Stomach (tissue), 9 donors: ENCODE measurements around the gene DCAF8. TPM values are rescaled to one million over a fixed set of nuclear protein-coding genes. Genes with fewer than 3 reads are reported as not detected.

Experiments
- DNase-seq, 2 donors: peaks; one replicate each; pipeline versions ENCODE4 v3.0.0 to v3.0.0-alpha.2; 2013 to 2019
- H3K27ac ChIP-seq, 5 donors: fragments of 200-600 bp in 4 of 5; sonication (generic) in 4 of 5; one replicate each; pipeline ENCODE4 v1.5.1; 2013 to 2019; ENCODE audit warnings: mild to moderate bottlenecking in 1 of 5, moderate library complexity in 1 of 5
- H3K27me3 ChIP-seq, 3 donors: fragments of 200-600 bp; sonication (generic); one replicate each; pipeline ENCODE4 v1.5.1; 2017 to 2019; ENCODE audit warnings: mixed run types in 1 of 3
- H3K36me3 ChIP-seq, 4 donors: fragments of 200-600 bp; sonication (generic); 1 replicate in 3 of 4; 2 replicates in 1 of 4; pipeline ENCODE4 v1.5.1; 2016 to 2019
- H3K4me1 ChIP-seq, 4 donors: fragments of 200-600 bp; sonication (generic); one replicate each; pipeline ENCODE4 v1.5.1; 2016 to 2019
- H3K4me3 ChIP-seq, 4 donors: fragments of 200-600 bp; sonication (generic) in 3 of 4; one replicate each; pipeline ENCODE4 v1.5.1; 2016 to 2019; ENCODE audit warnings: mild to moderate bottlenecking in 1 of 4
- H3K9me3 ChIP-seq, 4 donors: fragments of 200-600 bp; sonication (generic); one replicate each; pipeline ENCODE4 v1.5.1; 2016 to 2019
- CTCF ChIP-seq, 7 experiments: fragments of 450-650 bp in 4 of 7; fragments of 200-600 bp in 3 of 7; sonication (generic) in 3 of 7; IDR thresholded peaks; one replicate each; pipeline ENCODE4 v1.5.1; 2016 to 2019; ENCODE audit warnings: antibody characterized with exemption in 7 of 7, control low read depth in 2 of 7, mild to moderate bottlenecking in 1 of 7
- EP300 ChIP-seq: sonication (generic); formaldehyde crosslinking; IDR thresholded peaks from one replicate; pipeline ENCODE4 v1.6.1; 2017; ENCODE audit warnings: antibody characterized with exemption
- POLR2A ChIP-seq, 4 donors: fragments of 450-650 bp; IDR thresholded peaks; one replicate each; pipeline ENCODE4 v1.6.1; 2016; ENCODE audit warnings: antibody characterized with exemption in 4 of 4, control low read depth in 2 of 4, mild to moderate bottlenecking in 1 of 4, moderate library complexity in 1 of 4
- POLR2AphosphoS5 ChIP-seq, 3 donors: sonication (generic); formaldehyde crosslinking; IDR thresholded peaks; one replicate each; pipeline ENCODE4 v1.6.1; 2016; ENCODE audit warnings: antibody characterized with exemption in 3 of 3
- WGBS, 5 donors: extraction: QIAGEN DNeasy Blood & Tissue Kit in 3 of 5; methylation state at CpG; one replicate each; pipeline versions ENCODE4 v1.1.5 to v1.1.7; 2013 to 2018; 5-methylcytosine and 5-hydroxymethylcytosine counted together
- intact Hi-C: fragments of 100-400 bp; cut with DNase I; formaldehyde crosslinking; loops from one replicate; pipeline ENCODE4 v1.15.1; 2023; ENCODE audit warnings: low total_unique reads
- polyA plus RNA-seq, 3 donors: library from polyadenylated mRNA; stranded (reverse); fragments of 200-250 nt; gene quantifications; one replicate each; pipeline ENCODE4 v1.2.3, GENCODE V29; 2013
- total RNA-seq, 5 donors: library from RNA; depleted of rRNA; stranded (reverse); fragments of >200 nt; gene quantifications; one replicate each; pipeline versions ENCODE4 v1.1.0 to v1.2.3, GENCODE V29; 2014 to 2016
- donor health status: healthy with polysubstance abuse.
- donor health status: Bipolar disorder and iron deficiency.
- donor health status: healthy.

The DCAF8 gene
- total and polyA plus RNA-seq, 8 donors, result 39.4 to 267 (median 86.4) TPM

- intact Hi-C loops, result no loop called here
These were observed 75.6 kb downstream of the DCAF8 start for GRCh38 chr1:160186729-160187128.

GRCh38 chr1:160186246-160186645 lies 76.1 kb downstream of the DCAF8 start:
- DNase-seq, result no peak
- WGBS, 5 donors, result 86 to 96% (median 89%) methylated on average over 7 of the region's 7 CpGs
- Histone ChIP-seq H3K27ac (no peak overlapping the region), H3K36me3 (no peaks in the 10 kb centered on the region), H3K4me3 (no peak overlapping the region), H3K4me1 (peaks cover 0 to 10% (median 5%) of the 10 kb centered on the region in 4 donors), H3K27me3 (no peaks in the 10 kb centered on the region), H3K9me3 (no peaks in the 10 kb centered on the region)
- intact Hi-C loops, result no loop called here
- TF ChIP-seq POLR2AphosphoS5 (IDR thresholded peaks at IDR 0.05) (no peak), EP300 (no peak)

More at GRCh38 chr1:160186729-160187128, 75.6 kb downstream of the DCAF8 start:
- WGBS, 5 donors, result 56 to 68% (median 64%) methylated on average over 2 of the region's 2 CpGs
- TF ChIP-seq CTCF (IDR thresholded peaks at IDR 0.05), result no peak
- H3K9me3 ChIP-seq, result no peaks in the 10 kb centered on the region
- H3K36me3 ChIP-seq, result no peaks in the 10 kb centered on the region
- no peak overlapping the region for H3K4me3 ChIP-seq
- H3K27me3 ChIP-seq, result no peaks in the 10 kb centered on the region
- no peak overlapping the region for H3K27ac ChIP-seq
- DNase-seq, result no peak
- H3K4me1 ChIP-seq, result peaks cover 0 to 10% (median 5%) of the 10 kb centered on the region in 4 donors

- intact Hi-C loops, result loop anchor here (10.0 kb wide), 1 partner anchor 65 kb away; the partner anchor contains the start of gene ATP1A2
- H3K9me3 ChIP-seq, result no peaks in the 10 kb centered on the region
- DNase-seq, result no peak
- H3K27me3 ChIP-seq, result peaks cover 0 to 4% (median 0%) of the 10 kb centered on the region in 3 donors
- H3K4me1 ChIP-seq, result no peaks in the 10 kb centered on the region
- no peaks in the 10 kb centered on the region for H3K36me3 ChIP-seq
- TF ChIP-seq POLR2A (IDR thresholded peaks at IDR 0.05) (no peak), EP300 (no peak), CTCF (IDR thresholded peaks at IDR 0.05) (no peak), POLR2AphosphoS5 (IDR thresholded peaks at IDR 0.05) (no peak)
- H3K4me3 ChIP-seq, result no peak overlapping the region
- 77 to 84% (median 81%) methylated on average over 4 of the region's 4 CpGs for WGBS, 5 donors
- H3K27ac ChIP-seq, result no peak overlapping the region
These were observed 83.0 kb downstream of the DCAF8 start for GRCh38 chr1:160179336-160179735.

- Histone ChIP-seq H3K4me1 (no peaks in the 10 kb centered on the region), H3K27me3 (peaks cover 0 to 9% (median 0%) of the 10 kb centered on the region in 3 donors), H3K9me3 (no peaks in the 10 kb centered on the region), H3K36me3 (no peaks in the 10 kb centered on the region), H3K27ac (no peak overlapping the region), H3K4me3 (no peak overlapping the region)
- intact Hi-C loops, result loop anchor here (10.0 kb wide), 1 partner anchor 64 kb away; the partner anchor contains the start of gene ATP1A2
- WGBS, 5 donors, result 84 to 93% (median 90%) methylated on average over 2 of the region's 2 CpGs
- no peak for DNase-seq
- no peak for TF ChIP-seq CTCF (IDR thresholded peaks at IDR 0.05)
- TF ChIP-seq POLR2A (IDR thresholded peaks at IDR 0.05), result no peak
- TF ChIP-seq POLR2AphosphoS5 (IDR thresholded peaks at IDR 0.05), result no peak
- no peak for TF ChIP-seq EP300
These were observed 83.6 kb downstream of the DCAF8 start for GRCh38 chr1:160178731-160179130.

- Histone ChIP-seq H3K4me1 (no peaks in the 10 kb centered on the region), H3K36me3 (no peaks in the 10 kb centered on the region), H3K9me3 (no peaks in the 10 kb centered on the region), H3K27ac (no peak overlapping the region), H3K4me3 (no peak overlapping the region), H3K27me3 (peaks cover 0 to 9% (median 0%) of the 10 kb centered on the region in 3 donors)
- 72 to 85% (median 85%) methylated on average over 1 of the region's 1 CpG for WGBS, 5 donors
- TF ChIP-seq CTCF (IDR thresholded peaks at IDR 0.05) (no peak), POLR2AphosphoS5 (IDR thresholded peaks at IDR 0.05) (no peak), EP300 (no peak), POLR2A (IDR thresholded peaks at IDR 0.05) (no peak)
- no peak for DNase-seq
- intact Hi-C loops, result loop anchor here (10.0 kb wide), 1 partner anchor 63 kb away; the partner anchor contains the start of gene ATP1A2
These were observed 84.7 kb downstream of the DCAF8 start for GRCh38 chr1:160177667-160178066.
